CD14-positive monocyte (primary cell): ENCODE data around the gene PCED1A. TPM values are rescaled to one million over a fixed set of nuclear protein-coding genes. Genes with fewer than 3 reads are reported as not detected.
A peak's percentile ranks its signal among the peaks of the same experiment; 100 is the strongest.

Experiments used
- DNase-seq, 3 donors: peaks; one replicate each; pipeline ENCODE4 v3.0.0-alpha.2; 2011 to 2022
- H2AFZ ChIP-seq: 2 replicates; pipeline ENCODE4 v1.6.0; 2012; ENCODE audit warnings: mild to moderate bottlenecking, low read depth, low read length, inconsistent platforms; ENCODE audit not compliant: insufficient read depth, poor library complexity, severe bottlenecking
- H3K27ac ChIP-seq, 2 donors: 1 replicate in 1 of 2; 2 replicates in 1 of 2; pipeline ENCODE4 v1.5.1; 2012 to 2013; ENCODE audit warnings: low read length in 2 of 2, control low read depth in 1 of 2, inconsistent platforms in 1 of 2, low read depth in 1 of 2, mild to moderate bottlenecking in 1 of 2
- H3K27me3 ChIP-seq, 2 donors: one replicate each; pipeline versions ENCODE4 v1.6.0 to v1.6.1; 2011 to 2013; ENCODE audit warnings: low read length in 2 of 2; ENCODE audit not compliant: control insufficient read depth in 2 of 2, insufficient read depth in 2 of 2
- H3K36me3 ChIP-seq, 2 donors: replicated peaks in 1 of 2; 1 replicate in 1 of 2; 2 replicates in 1 of 2; pipeline versions ENCODE4 v1.5.1 to v1.6.1; 2012 to 2013; ENCODE audit warnings: low read length in 2 of 2, control low read depth in 1 of 2, inconsistent platforms in 1 of 2, mild to moderate bottlenecking in 1 of 2; ENCODE audit not compliant: insufficient read depth in 2 of 2, control insufficient read depth in 1 of 2
- H3K4me1 ChIP-seq, 2 donors: 1 replicate in 1 of 2; 2 replicates in 1 of 2; pipeline versions ENCODE4 v1.5.1 to v1.6.1; 2012 to 2013; ENCODE audit warnings: low read length in 2 of 2, control low read depth in 1 of 2, inconsistent platforms in 1 of 2, mild to moderate bottlenecking in 1 of 2, moderate library complexity in 1 of 2; ENCODE audit not compliant: insufficient read depth in 2 of 2, control insufficient read depth in 1 of 2
- H3K4me2 ChIP-seq: replicated peaks from 2 replicates; pipeline ENCODE3; 2012; ENCODE audit warnings: low read length, moderate library complexity, mild to moderate bottlenecking; ENCODE audit not compliant: poor library complexity, severe bottlenecking; ENCODE audit errors: extremely low read depth
- H3K4me3 ChIP-seq, 3 experiments: fragments of 200-600 bp in 1 of 3; sonication (generic) in 1 of 3; replicated peaks in 1 of 3; 1 replicate in 2 of 3; 2 replicates in 1 of 3; pipeline ENCODE4 v1.5.1; 2011 to 2013; ENCODE audit warnings: low read length in 3 of 3, mild to moderate bottlenecking in 3 of 3, control low read depth in 2 of 3, low read depth in 2 of 3, inconsistent platforms in 1 of 3, moderate library complexity in 1 of 3
- H3K79me2 ChIP-seq: 2 replicates; pipeline ENCODE4 v1.6.0; 2012; ENCODE audit warnings: mild to moderate bottlenecking, control low read depth, inconsistent platforms, low read length, moderate library complexity; ENCODE audit not compliant: insufficient read depth
- H3K9ac ChIP-seq: 2 replicates; pipeline ENCODE4 v1.6.0; 2017; ENCODE audit warnings: low read length, mild to moderate bottlenecking; ENCODE audit not compliant: insufficient read depth, poor library complexity, severe bottlenecking
- H3K9me3 ChIP-seq, 2 donors: replicated peaks in 1 of 2; 1 replicate in 1 of 2; 2 replicates in 1 of 2; pipeline versions ENCODE4 v1.5.1 to v1.6.1; 2012 to 2013; ENCODE audit warnings: low read length in 2 of 2, control low read depth in 1 of 2; ENCODE audit not compliant: control insufficient read depth in 1 of 2, insufficient read depth in 1 of 2
- H4K20me1 ChIP-seq: 2 replicates; pipeline ENCODE4 v1.6.0; 2012; ENCODE audit warnings: mild to moderate bottlenecking, low read length, control low read depth, moderate library complexity; ENCODE audit not compliant: insufficient read depth
- H3K27ac Mint-ChIP-seq, 7 donors: one replicate each; pipeline ENCODE4 v1.8.0; 2020; ENCODE audit warnings: mild to moderate bottlenecking in 7 of 7, mixed read lengths in 7 of 7, moderate library complexity in 6 of 7, inconsistent platforms in 2 of 7
- H3K27me3 Mint-ChIP-seq, 3 donors: one replicate each; pipeline ENCODE4 v1.8.0; 2021 to 2022; ENCODE audit warnings: low read depth in 3 of 3, mild to moderate bottlenecking in 3 of 3, mixed read lengths in 3 of 3, moderate library complexity in 3 of 3, inconsistent platforms in 1 of 3
- H3K36me3 Mint-ChIP-seq, 2 donors: one replicate each; pipeline ENCODE4 v1.8.0; 2020; ENCODE audit warnings: mixed read lengths in 2 of 2, inconsistent platforms in 1 of 2, mild to moderate bottlenecking in 1 of 2
- H3K4me1 Mint-ChIP-seq: one replicate; pipeline ENCODE4 v1.8.0; 2020; ENCODE audit warnings: mild to moderate bottlenecking, mixed read lengths
- H3K4me3 Mint-ChIP-seq, 2 donors: one replicate each; pipeline ENCODE4 v1.8.0; 2020; ENCODE audit warnings: mild to moderate bottlenecking in 2 of 2, mixed read lengths in 2 of 2, moderate library complexity in 1 of 2
- H3K9me3 Mint-ChIP-seq, 7 donors: one replicate each; pipeline ENCODE4 v1.8.0; 2020 to 2022; ENCODE audit warnings: mixed read lengths in 7 of 7, mild to moderate bottlenecking in 6 of 7, moderate library complexity in 6 of 7, inconsistent platforms in 2 of 7
- CTCF ChIP-seq: fragments of 200-600 bp; IDR thresholded peaks from one replicate; pipeline ENCODE4 v1.8.0; 2022; ENCODE audit warnings: antibody characterized with exemption, mild to moderate bottlenecking
- WGBS: methylation state at CpG from one replicate; pipeline ENCODE4 v1.1.5; 2013; ENCODE audit warnings: missing lambda C conversion rate; ENCODE audit not compliant: insufficient coverage; 5-methylcytosine and 5-hydroxymethylcytosine counted together
- intact Hi-C, 2 donors: fragments of 100-400 bp; cut with micrococcal nuclease; formaldehyde crosslinking; loops; one replicate each; pipeline versions ENCODE4 v1.15.0 to v1.15.1; 2023
- polyA plus RNA-seq, 3 donors: library from polyadenylated mRNA; depleted of rRNA in 1 of 3; unstranded in 2 of 3; stranded (reverse) in 1 of 3; fragments of 300-500 nt in 2 of 3; fragments of >200 nt in 1 of 3; fragmentation: Illumina TruSeq in 2 of 3; gene quantifications; 1 replicate in 2 of 3; 2 replicates in 1 of 3; pipeline ENCODE4 v1.2.3, GENCODE V29; 2012 to 2021

Gene PCED1A
- polyA plus RNA-seq, 3 donors, result 9.1 to 85.2 (median 10.2) TPM

- no peak for DNase-seq
Measured at GRCh38 chr20:2847802-2848201, 7.3 kb upstream of the PCED1A start.

GRCh38 chr20:2846698-2847097, 6.2 kb upstream of the PCED1A start:
- no peak overlapping the region for H3K4me3 ChIP-seq
- H3K27ac ChIP-seq, result no peak overlapping the region
- H2AFZ ChIP-seq, result no peak overlapping the region
- Mint-ChIP-seq H3K36me3 (peaks cover 24 to 27% of the 10 kb centered on the region in 2 donors), H3K4me1 (peaks cover 19% of the 10 kb centered on the region), H3K9me3 (peaks cover 0 to 2% (median 0%) of the 10 kb centered on the region in 7 donors), H3K27ac (peak overlapping the region in 2 of 7 donors; percentile 30 to 52), H3K4me3 (no peak overlapping the region), H3K27me3 (peaks cover 0 to 3% (median 0%) of the 10 kb centered on the region in 3 donors)
- H3K36me3 ChIP-seq, result peaks cover 0 to 24% of the 10 kb centered on the region in 2 donors
- no peak for DNase-seq
- TF ChIP-seq CTCF, result no peak
- H3K79me2 ChIP-seq, result peaks cover 6% of the 10 kb centered on the region
- H3K9ac ChIP-seq, result no peak overlapping the region
- no peaks in the 10 kb centered on the region for H3K9me3 ChIP-seq
- H3K4me1 ChIP-seq, result peaks cover under 1 to 3% of the 10 kb centered on the region in 2 donors
- H4K20me1 ChIP-seq, result peaks cover 40% of the 10 kb centered on the region
- WGBS, result 100% methylated on average over 1 of the region's 5 CpGs
- intact Hi-C loops, result no loop called here
- H3K4me2 ChIP-seq, result no peak overlapping the region
- no peaks in the 10 kb centered on the region for H3K27me3 ChIP-seq

More at GRCh38 chr20:2847802-2848201, 7.3 kb upstream of the PCED1A start:
- H3K4me1 ChIP-seq, result peaks cover 5% of the 10 kb centered on the region in 2 donors
- H3K27ac ChIP-seq, result no peak overlapping the region
- H2AFZ ChIP-seq, result no peak overlapping the region
- H3K4me3 Mint-ChIP-seq, result no peak overlapping the region
- H3K27me3 Mint-ChIP-seq, result peaks cover 0 to 3% (median 0%) of the 10 kb centered on the region in 3 donors
- H3K4me3 ChIP-seq, result no peak overlapping the region
- H3K79me2 ChIP-seq, result no peaks in the 10 kb centered on the region
- no peaks in the 10 kb centered on the region for H3K9me3 ChIP-seq
- no peak overlapping the region for H3K27ac Mint-ChIP-seq
- intact Hi-C loops, result no loop called here
- H3K36me3 ChIP-seq, result peaks cover 0 to 24% of the 10 kb centered on the region in 2 donors
- no peak overlapping the region for H3K4me2 ChIP-seq
- no peak overlapping the region for H3K9ac ChIP-seq
- peaks cover 25% of the 10 kb centered on the region for H3K4me1 Mint-ChIP-seq
- peaks cover 50% of the 10 kb centered on the region for H4K20me1 ChIP-seq
- no peak for TF ChIP-seq CTCF
- H3K9me3 Mint-ChIP-seq, result peaks cover 0 to 2% (median 0%) of the 10 kb centered on the region in 7 donors
- no peaks in the 10 kb centered on the region for H3K27me3 ChIP-seq
- H3K36me3 Mint-ChIP-seq, result peaks cover 24 to 27% of the 10 kb centered on the region in 2 donors
- WGBS, result 100% methylated on average over 4 of the region's 4 CpGs
